H9 (cell line): Measurements from ENCODE around the gene FOXO6. TPM values are rescaled to one million over a fixed set of nuclear protein-coding genes. Genes with fewer than 3 reads are reported as not detected.

Source experiments
- DNase-seq: peaks from one replicate; pipeline ENCODE4 v3.0.0-alpha.2; 2017
- H2AFZ ChIP-seq: one replicate; pipeline ENCODE4 v1.6.1; 2013; ENCODE audit warnings: mild to moderate bottlenecking, low read length, control low read depth, moderate library complexity
- H2AK5ac ChIP-seq: 2 replicates; pipeline ENCODE4 v1.6.1; 2013; ENCODE audit warnings: low read length, control low read depth, mixed read lengths; ENCODE audit not compliant: insufficient read length
- H2BK120ac ChIP-seq: one replicate; pipeline ENCODE4 v1.6.1; 2013; ENCODE audit warnings: low read depth, mild to moderate bottlenecking, low read length, control low read depth, inconsistent platforms; ENCODE audit not compliant: poor library complexity, severe bottlenecking
- H2BK12ac ChIP-seq: 2 replicates; pipeline ENCODE4 v1.6.1; 2013; ENCODE audit warnings: low read length, control low read depth, mixed read lengths, low read depth; ENCODE audit not compliant: insufficient read length
- H2BK15ac ChIP-seq: 2 replicates; pipeline ENCODE4 v1.6.1; 2013; ENCODE audit warnings: low read depth, low read length, control low read depth
- H2BK20ac ChIP-seq: one replicate; pipeline ENCODE4 v1.6.1; 2013; ENCODE audit warnings: low read depth, mild to moderate bottlenecking, low read length, control low read depth, inconsistent platforms; ENCODE audit not compliant: poor library complexity, severe bottlenecking
- H2BK5ac ChIP-seq: 2 replicates; pipeline ENCODE4 v1.6.1; 2013; ENCODE audit warnings: low read length, control low read depth, mixed read lengths; ENCODE audit not compliant: insufficient read length
- H3K14ac ChIP-seq: 2 replicates; pipeline ENCODE4 v1.6.1; 2013; ENCODE audit warnings: low read length, control low read depth; ENCODE audit not compliant: insufficient read depth
- H3K18ac ChIP-seq: 2 replicates; pipeline ENCODE4 v1.6.1; 2013; ENCODE audit warnings: low read depth, mild to moderate bottlenecking, mixed read lengths, low read length, control low read depth; ENCODE audit not compliant: insufficient read length
- H3K23ac ChIP-seq: 2 replicates; pipeline ENCODE4 v1.6.1; 2013; ENCODE audit warnings: low read length, control low read depth, mixed read lengths, low read depth; ENCODE audit not compliant: insufficient read length
- H3K23me2 ChIP-seq: 2 replicates; pipeline ENCODE4 v1.6.1; 2013; ENCODE audit warnings: low read depth, mild to moderate bottlenecking, mixed read lengths, low read length, control low read depth; ENCODE audit not compliant: insufficient read length, poor library complexity, severe bottlenecking
- H3K27ac ChIP-seq: 2 replicates; pipeline ENCODE4 v1.5.1; 2013; ENCODE audit warnings: low read length, control low read depth, mixed read lengths, low read depth; ENCODE audit not compliant: insufficient read length
- H3K27me3 ChIP-seq: 2 replicates; pipeline ENCODE4 v1.6.1; 2013; ENCODE audit warnings: low read length, control low read depth, inconsistent platforms; ENCODE audit not compliant: insufficient read depth
- H3K4ac ChIP-seq: 2 replicates; pipeline ENCODE4 v1.6.1; 2013; ENCODE audit warnings: low read depth, mild to moderate bottlenecking, control low read depth, inconsistent platforms, low read length, moderate library complexity
- H3K4me1 ChIP-seq: 2 replicates; pipeline ENCODE4 v1.6.1; 2013; ENCODE audit warnings: low read length, control low read depth, inconsistent platforms; ENCODE audit not compliant: insufficient read depth
- H3K4me2 ChIP-seq: 2 replicates; pipeline ENCODE4 v1.6.1; 2013; ENCODE audit warnings: low read length, control low read depth, mixed read lengths; ENCODE audit not compliant: insufficient read length, insufficient read depth
- H3K56ac ChIP-seq: 2 replicates; pipeline ENCODE4 v1.6.1; 2013; ENCODE audit warnings: low read depth, mild to moderate bottlenecking, mixed read lengths, low read length, control low read depth; ENCODE audit not compliant: insufficient read length
- H3K79me1 ChIP-seq: 2 replicates; pipeline ENCODE4 v1.6.1; 2013; ENCODE audit warnings: low read depth, mild to moderate bottlenecking, moderate library complexity, low read length, control low read depth, inconsistent platforms; ENCODE audit not compliant: insufficient read depth, poor library complexity, severe bottlenecking
- H3K79me2 ChIP-seq: 2 replicates; pipeline ENCODE4 v1.6.1; 2013; ENCODE audit warnings: low read length, control low read depth, inconsistent platforms; ENCODE audit not compliant: insufficient read depth
- H3K9ac ChIP-seq: 2 replicates; pipeline ENCODE4 v1.6.1; 2013; ENCODE audit warnings: low read length, control low read depth, mixed read lengths; ENCODE audit not compliant: insufficient read length; ENCODE audit errors: extremely low read depth
- H3K9me3 ChIP-seq: one replicate; pipeline ENCODE4 v1.6.1; 2013; ENCODE audit warnings: low read depth, low read length, inconsistent platforms; ENCODE audit not compliant: control insufficient read depth
- H3T11ph ChIP-seq: one replicate; pipeline ENCODE4 v1.6.1; 2013; ENCODE audit warnings: mild to moderate bottlenecking, low read length, control low read depth, inconsistent platforms
- H4K20me1 ChIP-seq: one replicate; pipeline ENCODE4 v1.6.1; 2013; ENCODE audit not compliant: control insufficient read depth, insufficient read length, insufficient read depth
- H4K5ac ChIP-seq: 2 replicates; pipeline ENCODE4 v1.6.1; 2013; ENCODE audit warnings: low read depth, mild to moderate bottlenecking, mixed read lengths, low read length, control low read depth; ENCODE audit not compliant: insufficient read length
- H4K8ac ChIP-seq: replicated peaks from 2 replicates; pipeline ENCODE4 v1.6.1; 2013; ENCODE audit warnings: low read length, control low read depth, mixed read lengths, low read depth; ENCODE audit not compliant: insufficient read length
- H4K91ac ChIP-seq: 2 replicates; pipeline ENCODE4 v1.6.1; 2013; ENCODE audit warnings: low read depth, mild to moderate bottlenecking, moderate library complexity, mixed read lengths, low read length, control low read depth; ENCODE audit not compliant: insufficient read length
- H3K27ac Mint-ChIP-seq, 3 experiments: 2 replicates in 2 of 3; 3 replicates in 1 of 3; pipeline ENCODE4 v1.8.0; 2020 to 2021; ENCODE audit warnings: mixed read lengths in 3 of 3, mild to moderate bottlenecking in 1 of 3, moderate library complexity in 1 of 3
- H3K27me3 Mint-ChIP-seq: 2 replicates; pipeline ENCODE4 v1.8.0; 2021; ENCODE audit warnings: low read depth, mild to moderate bottlenecking, moderate library complexity, mixed read lengths
- H3K36me3 Mint-ChIP-seq, 3 experiments: 2 replicates in 2 of 3; 3 replicates in 1 of 3; pipeline ENCODE4 v1.8.0; 2020 to 2021; ENCODE audit warnings: low read depth in 3 of 3, mixed read lengths in 3 of 3; ENCODE audit not compliant: insufficient read depth in 1 of 3
- H3K4me1 Mint-ChIP-seq, 2 experiments: 2 replicates each; pipeline ENCODE4 v1.8.0; 2020; ENCODE audit warnings: mixed read lengths in 2 of 2
- H3K4me3 Mint-ChIP-seq, 2 experiments: 2 replicates in 1 of 2; 3 replicates in 1 of 2; pipeline ENCODE4 v1.8.0; 2020 to 2021; ENCODE audit warnings: mild to moderate bottlenecking in 2 of 2, mixed read lengths in 2 of 2, moderate library complexity in 1 of 2
- H3K9me3 Mint-ChIP-seq, 2 experiments: 2 replicates in 1 of 2; 3 replicates in 1 of 2; pipeline ENCODE4 v1.8.0; 2020; ENCODE audit warnings: mild to moderate bottlenecking in 2 of 2, mixed read lengths in 2 of 2, moderate library complexity in 1 of 2
- WGBS: extraction: QIAGEN DNeasy Blood & Tissue Kit; methylation state at CpG from one replicate; pipeline ENCODE4 v1.1.7; 2013; ENCODE audit warnings: missing lambda C conversion rate, low lambda C conversion rate, mixed read lengths; ENCODE audit not compliant: insufficient read length; ENCODE audit errors: extremely low coverage; 5-methylcytosine and 5-hydroxymethylcytosine counted together
- total RNA-seq: library from RNA; stranded (reverse); gene quantifications from 2 replicates; pipeline ENCODE4 v1.2.1, GENCODE V29; 2021
- TF ChIP-seq, protein P1 (sequence below): fragments of 200-600 bp; sonication (generic); conservative IDR thresholded peaks from 3 replicates; pipeline ENCODE4 v1.8.0; 2021; ENCODE audit warnings: antibody characterized with exemption, mild to moderate bottlenecking

The FOXO6 gene
- total RNA-seq, 1 experiment from 2014 or later = 0.83 TPM

DNA sequence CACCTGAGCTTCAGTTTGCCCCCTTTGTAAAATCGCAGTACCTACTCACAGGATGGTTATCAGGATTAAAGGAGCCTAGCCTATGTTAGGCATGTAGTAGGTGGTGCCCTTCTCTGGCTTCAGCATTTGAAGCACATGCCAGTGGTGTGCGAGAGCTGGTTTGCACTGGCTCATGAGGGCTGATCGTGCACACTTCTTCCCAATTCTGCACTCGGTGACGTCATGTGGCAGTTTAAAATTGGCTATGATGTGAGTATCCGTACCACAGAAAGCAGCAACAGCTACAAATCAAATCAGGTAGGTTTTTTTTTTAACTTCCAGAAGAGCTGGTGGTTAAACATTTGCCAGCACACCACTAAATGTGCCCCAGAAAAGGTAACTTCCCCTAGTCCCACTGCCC is 13.5 kb downstream of the FOXO6 start:
- Histone ChIP-seq H2AFZ (no peak overlapping the region), H4K5ac (no peak overlapping the region), H3K23me2 (no peaks in the 10 kb centered on the region), H4K8ac (no peak overlapping the region), H3K4me2 (no peak overlapping the region), H3K27ac (no peak overlapping the region), H2BK120ac (no peak overlapping the region), H4K20me1 (no peaks in the 10 kb centered on the region), H3K9me3 (no peaks in the 10 kb centered on the region), H2BK15ac (no peak overlapping the region), H3T11ph (no peak overlapping the region), H3K23ac (no peak overlapping the region), H3K27me3 (no peaks in the 10 kb centered on the region), H3K18ac (no peak overlapping the region), H2BK5ac (no peak overlapping the region), H3K79me2 (no peaks in the 10 kb centered on the region), H3K79me1 (no peaks in the 10 kb centered on the region), H3K4me1 (peaks cover 22% of the 10 kb centered on the region; the same call in 1 of the 2 replicates), H2BK20ac (no peak overlapping the region), H3K9ac (no peak overlapping the region), H2AK5ac (no peak overlapping the region), H3K56ac (no peak overlapping the region), H3K14ac (no peak overlapping the region), H4K91ac (no peak overlapping the region), H2BK12ac (no peak overlapping the region), H3K4ac (no peak overlapping the region)
- TF ChIP-seq, protein P1, sequence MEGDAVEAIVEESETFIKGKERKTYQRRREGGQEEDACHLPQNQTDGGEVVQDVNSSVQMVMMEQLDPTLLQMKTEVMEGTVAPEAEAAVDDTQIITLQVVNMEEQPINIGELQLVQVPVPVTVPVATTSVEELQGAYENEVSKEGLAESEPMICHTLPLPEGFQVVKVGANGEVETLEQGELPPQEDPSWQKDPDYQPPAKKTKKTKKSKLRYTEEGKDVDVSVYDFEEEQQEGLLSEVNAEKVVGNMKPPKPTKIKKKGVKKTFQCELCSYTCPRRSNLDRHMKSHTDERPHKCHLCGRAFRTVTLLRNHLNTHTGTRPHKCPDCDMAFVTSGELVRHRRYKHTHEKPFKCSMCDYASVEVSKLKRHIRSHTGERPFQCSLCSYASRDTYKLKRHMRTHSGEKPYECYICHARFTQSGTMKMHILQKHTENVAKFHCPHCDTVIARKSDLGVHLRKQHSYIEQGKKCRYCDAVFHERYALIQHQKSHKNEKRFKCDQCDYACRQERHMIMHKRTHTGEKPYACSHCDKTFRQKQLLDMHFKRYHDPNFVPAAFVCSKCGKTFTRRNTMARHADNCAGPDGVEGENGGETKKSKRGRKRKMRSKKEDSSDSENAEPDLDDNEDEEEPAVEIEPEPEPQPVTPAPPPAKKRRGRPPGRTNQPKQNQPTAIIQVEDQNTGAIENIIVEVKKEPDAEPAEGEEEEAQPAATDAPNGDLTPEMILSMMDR = no peak
- no peaks in the 10 kb centered on the region; a peak in 1 of 7 replicates for H3K36me3 Mint-ChIP-seq
- H3K27me3 Mint-ChIP-seq = peaks cover 48% of the 10 kb centered on the region
- H3K27ac Mint-ChIP-seq = no peak overlapping the region
- WGBS = no CpG with 5 or more reads among the region's 6 CpGs
- no peak overlapping the region for H3K4me3 Mint-ChIP-seq
- H3K9me3 Mint-ChIP-seq = no peaks in the 10 kb centered on the region
- H3K4me1 Mint-ChIP-seq = peaks cover 33 to 46% of the 10 kb centered on the region in 2 experiments
- no peak for DNase-seq
